ENCODE results near the gene NECTIN2.
"Not testable (repeated sequence)": the region's sequence is repeated elsewhere in the genome, so short reads cannot be mapped to it uniquely, and the experiment has no call there.

Gene NECTIN2

GRCh38 chr19:44924243-44924725 is 78.2 kb downstream of the NECTIN2 start:
- DNase-seq = no peak
- no peak for ATAC-seq (replicated peaks)
- Mint-ChIP-seq H3K27ac (no peak overlapping the region), H3K36me3 (ENCODE audit: insufficient read depth) (peaks cover 2% of the 10 kb centered on the region), H3K4me3 (no peak overlapping the region), H3K27me3 (peaks cover 25 to 36% of the 10 kb centered on the region in 2 donors), H3K4me1 (ENCODE audit: low read depth in 2 of 2) (peaks cover 7 to 11% of the 10 kb centered on the region in 2 donors), H3K9me3 (no peaks in the 10 kb centered on the region)

GRCh38 chr19:44925114-44925891 is 79.2 kb downstream of the NECTIN2 start:
- H3K9me3 Mint-ChIP-seq = no peaks in the 10 kb centered on the region
- no peak for ATAC-seq (replicated peaks)
- H3K4me1 Mint-ChIP-seq (ENCODE audit: low read depth in 2 of 2) = peaks cover 7 to 11% of the 10 kb centered on the region in 2 donors
- DNase-seq = no peak
- H3K27ac Mint-ChIP-seq = no peak overlapping the region
- H3K4me3 Mint-ChIP-seq = no peak overlapping the region
- peaks cover 31 to 36% of the 10 kb centered on the region in 2 donors for H3K27me3 Mint-ChIP-seq
- H3K36me3 Mint-ChIP-seq (ENCODE audit: insufficient read depth) = peaks cover 2% of the 10 kb centered on the region

GRCh38 chr19:44926245-44927077 is 80.4 kb downstream of the NECTIN2 start:
- H3K4me1 Mint-ChIP-seq (ENCODE audit: low read depth in 2 of 2) = peaks cover 7 to 11% of the 10 kb centered on the region in 2 donors
- not testable (repeated sequence) for H3K27ac Mint-ChIP-seq; H3K36me3 Mint-ChIP-seq (ENCODE audit: insufficient read depth); ATAC-seq (replicated peaks); DNase-seq; H3K9me3 Mint-ChIP-seq
- H3K4me3 Mint-ChIP-seq = peak overlapping the region; percentile 33 to 73
- H3K27me3 Mint-ChIP-seq = peaks cover 32 to 36% of the 10 kb centered on the region in 2 donors

- Mint-ChIP-seq H3K27ac (no peak overlapping the region), H3K36me3 (ENCODE audit: insufficient read depth) (peaks cover 2% of the 10 kb centered on the region), H3K27me3 (peaks cover 32 to 36% of the 10 kb centered on the region in 2 donors), H3K4me1 (ENCODE audit: low read depth in 2 of 2) (peaks cover 7 to 11% of the 10 kb centered on the region in 2 donors), H3K9me3 (no peaks in the 10 kb centered on the region), H3K4me3 (no peak overlapping the region)
- ATAC-seq (replicated peaks) (no peak), DNase-seq (no peak)
Observed at GRCh38 chr19:44927746-44928145, 81.6 kb downstream of the NECTIN2 start.

GRCh38 chr19:44930088-44930487 is 84.0 kb downstream of the NECTIN2 start:
- Mint-ChIP-seq H3K36me3 (ENCODE audit: insufficient read depth) (peaks cover 2% of the 10 kb centered on the region), H3K9me3 (no peaks in the 10 kb centered on the region), H3K4me3 (no peak overlapping the region), H3K4me1 (ENCODE audit: low read depth in 2 of 2) (peaks cover 7 to 11% of the 10 kb centered on the region in 2 donors), H3K27ac (no peak overlapping the region), H3K27me3 (peaks cover 26 to 30% of the 10 kb centered on the region in 2 donors)
- ATAC-seq (replicated peaks) (no peak), DNase-seq (no peak)

- no peak for DNase-seq
- Mint-ChIP-seq H3K9me3 (no peaks in the 10 kb centered on the region), H3K4me1 (ENCODE audit: low read depth in 2 of 2) (peaks cover 4 to 5% of the 10 kb centered on the region in 2 donors), H3K36me3 (ENCODE audit: insufficient read depth) (peaks cover 2% of the 10 kb centered on the region), H3K27me3 (peaks cover 11 to 15% of the 10 kb centered on the region in 2 donors), H3K27ac (no peak overlapping the region), H3K4me3 (no peak overlapping the region)
- ATAC-seq (replicated peaks) = no peak
Observed at GRCh38 chr19:44931541-44931940, 85.4 kb downstream of the NECTIN2 start.
